Right lobe of liver (tissue), 6 donors: ENCODE results near the gene ARX. TPM values are rescaled to one million over a fixed set of nuclear protein-coding genes. Genes with fewer than 3 reads are reported as not detected.

Experiments used
- ATAC-seq, 4 donors: fragments of 200-7000 bp; cut with Tn5 transposase; one replicate each; pipeline ENCODE4 v1.9.1; 2020; ENCODE audit warnings: mild to moderate bottlenecking in 4 of 4, moderate library complexity in 4 of 4
- DNase-seq, 3 donors: peaks; one replicate each; pipeline ENCODE4 v3.0.0-alpha.2; 2020
- H3K27ac ChIP-seq, 3 donors: fragments of 200-600 bp; one replicate each; pipeline ENCODE4 v1.8.0; 2022
- H3K27me3 ChIP-seq, 2 donors: fragments of 200-600 bp; one replicate each; pipeline ENCODE4 v1.8.0; 2022
- H3K36me3 ChIP-seq, 4 donors: fragments of 200-600 bp; sonication (generic) in 1 of 4; one replicate each; pipeline versions ENCODE4 v1.5.1 to v1.8.0; 2017 to 2022; ENCODE audit warnings: control low read depth in 1 of 4
- H3K4me1 ChIP-seq, 4 donors: fragments of 200-600 bp; sonication (generic) in 1 of 4; one replicate each; pipeline versions ENCODE4 v1.5.1 to v1.8.0; 2017 to 2022; ENCODE audit warnings: control low read depth in 1 of 4
- H3K4me3 ChIP-seq, 3 donors: fragments of 200-600 bp; one replicate each; pipeline ENCODE4 v1.8.0; 2022
- H3K9me3 ChIP-seq, 4 donors: fragments of 200-600 bp; sonication (generic) in 1 of 4; one replicate each; pipeline versions ENCODE4 v1.5.1 to v1.8.0; 2017 to 2022; ENCODE audit warnings: control low read depth in 1 of 4
- CTCF ChIP-seq, 4 donors: fragments of 200-600 bp in 3 of 4; fragments of 450-650 bp in 1 of 4; IDR thresholded peaks; one replicate each; pipeline versions ENCODE4 v1.5.1 to v1.8.0; 2016 to 2022; ENCODE audit warnings: antibody characterized with exemption in 4 of 4, mild to moderate bottlenecking in 2 of 4
- POLR2A ChIP-seq: fragments of 450-650 bp; IDR thresholded peaks from one replicate; pipeline ENCODE4 v1.6.1; 2017; ENCODE audit warnings: antibody characterized with exemption, mild to moderate bottlenecking
- WGBS: methylation state at CpG from one replicate; pipeline ENCODE4 v1.1.6; 2018; ENCODE audit warnings: low coverage, low lambda C conversion rate; ENCODE audit not compliant: insufficient coverage; ENCODE audit errors: missing lambda C conversion rate; 5-methylcytosine and 5-hydroxymethylcytosine counted together
- intact Hi-C, 2 donors: fragments of 100-400 bp; cut with DNase I; formaldehyde crosslinking; loops; one replicate each; pipeline versions ENCODE4 v1.11.2 to v1.14.1; 2022
- total RNA-seq, 6 experiments: library from RNA; depleted of rRNA in 2 of 6; stranded (reverse); fragments of >200 nt in 2 of 6; fragmentation: NEBNext Ultra II Directional in 3 of 6; extraction: Animal tissue kit (Norgen Biotek cat#: 25700) in 3 of 6; gene quantifications; one replicate each; pipeline versions ENCODE4 v1.1.0 to v1.2.4, GENCODE V29; 2016 to 2023
- donor health status: DM: no; HTN: yes; CAD: no.
- donor health status: DM: no; HTN: no; CAD: no.
- donor health status: DM: no; HTN: no; CAD: no.
- donor health status: DM: no; HTN: yes; CAD: no.
- donor health status: DM: no; HTN: yes; CAD: no.

The ARX gene
- total RNA-seq, 6 experiments from 2014 or later, result not detected

DNA sequence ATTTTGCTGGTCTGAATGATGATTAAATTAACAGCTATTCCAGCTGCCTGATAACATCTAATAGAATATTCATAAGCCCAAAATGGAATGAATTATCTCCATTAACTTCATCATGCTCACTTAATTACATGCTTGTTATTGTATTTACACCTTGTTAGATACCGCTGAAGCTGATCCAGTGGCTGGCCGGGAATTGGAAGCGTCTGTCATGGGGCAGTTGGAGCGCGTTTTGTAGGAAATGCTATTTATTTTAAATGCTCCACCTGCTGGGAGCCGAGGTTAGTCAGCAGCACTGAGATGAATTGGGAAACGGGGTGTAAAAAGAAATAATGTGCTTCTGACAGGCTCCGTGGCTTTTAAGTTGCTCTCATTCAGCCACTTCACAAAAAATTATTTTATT is 25.2 kb downstream of the ARX start:
- DNase-seq (no peak), ATAC-seq (no peak)
- TF ChIP-seq POLR2A (no peak), CTCF (IDR thresholded peaks at IDR 0.05) (no peak)
- H3K36me3 ChIP-seq, result no peaks in the 10 kb centered on the region
- H3K9me3 ChIP-seq, result no peaks in the 10 kb centered on the region
- no peaks in the 10 kb centered on the region for H3K4me1 ChIP-seq
- WGBS, result 51% methylated on average over 8 of the region's 8 CpGs
- no peak overlapping the region for H3K27ac ChIP-seq
- no peak overlapping the region for H3K4me3 ChIP-seq
- no peaks in the 10 kb centered on the region for H3K27me3 ChIP-seq
- intact Hi-C loops, result no loop called here

- ATAC-seq, result no peak
- no peak overlapping the region for H3K27ac ChIP-seq
- H3K4me1 ChIP-seq, result no peaks in the 10 kb centered on the region
- H3K27me3 ChIP-seq, result no peaks in the 10 kb centered on the region
- intact Hi-C loops, result no loop called here
- no peaks in the 10 kb centered on the region for H3K36me3 ChIP-seq
- no peak for TF ChIP-seq CTCF (IDR thresholded peaks at IDR 0.05)
- TF ChIP-seq POLR2A, result no peak
- no peak overlapping the region for H3K4me3 ChIP-seq
- 58% methylated on average over 3 of the region's 4 CpGs for WGBS
- DNase-seq, result no peak
- H3K9me3 ChIP-seq, result no peaks in the 10 kb centered on the region
Observed at GRCh38 chrX:24988314-24988713, 27.5 kb downstream of the ARX start.

GRCh38 chrX:24987731-24988130 is 28.0 kb downstream of the ARX start:
- ATAC-seq (no peak), DNase-seq (no peak)
- TF ChIP-seq POLR2A (no peak), CTCF (IDR thresholded peaks at IDR 0.05) (no peak)
- Histone ChIP-seq H3K9me3 (no peaks in the 10 kb centered on the region), H3K4me3 (no peak overlapping the region), H3K27me3 (no peaks in the 10 kb centered on the region), H3K36me3 (no peaks in the 10 kb centered on the region), H3K27ac (no peak overlapping the region), H3K4me1 (no peaks in the 10 kb centered on the region)
- 57% methylated on average over 4 of the region's 4 CpGs for WGBS
- intact Hi-C loops, result no loop called here

DNA sequence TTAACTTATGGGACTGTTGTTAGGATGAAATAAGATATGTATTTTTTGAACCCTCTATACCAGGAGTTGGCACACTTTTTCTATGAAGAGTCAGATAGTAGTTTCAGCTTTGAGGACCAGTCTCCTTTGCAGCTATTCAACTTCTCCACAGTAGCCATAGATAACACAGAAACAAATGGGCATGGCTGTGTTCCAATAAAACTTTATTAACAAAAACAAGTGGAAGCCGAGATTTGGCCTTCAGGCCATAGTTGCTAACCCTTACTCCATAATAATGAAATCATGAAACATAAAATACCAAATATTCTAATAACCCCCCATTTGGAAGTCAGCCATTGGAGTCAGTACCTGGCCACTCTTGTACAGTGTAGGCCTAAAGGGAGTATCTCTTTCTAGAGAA is 30.6 kb downstream of the ARX start:
- WGBS, result 53% methylated on average over 1 of the region's 1 CpG
- ATAC-seq, result no peak
- Histone ChIP-seq H3K36me3 (no peaks in the 10 kb centered on the region), H3K27ac (no peak overlapping the region), H3K9me3 (no peaks in the 10 kb centered on the region), H3K27me3 (no peaks in the 10 kb centered on the region), H3K4me3 (no peak overlapping the region), H3K4me1 (no peaks in the 10 kb centered on the region)
- intact Hi-C loops, result no loop called here
- TF ChIP-seq CTCF (IDR thresholded peaks at IDR 0.05), result no peak
- no peak for TF ChIP-seq POLR2A
- DNase-seq, result no peak

- 75% methylated on average over 3 of the region's 3 CpGs for WGBS
- ATAC-seq (no peak), DNase-seq (no peak)
- Histone ChIP-seq H3K27me3 (no peaks in the 10 kb centered on the region), H3K4me3 (no peak overlapping the region), H3K36me3 (no peaks in the 10 kb centered on the region), H3K27ac (no peak overlapping the region), H3K9me3 (no peaks in the 10 kb centered on the region), H3K4me1 (no peaks in the 10 kb centered on the region)
- no peak for TF ChIP-seq POLR2A
- TF ChIP-seq CTCF (IDR thresholded peaks at IDR 0.05), result no peak
- intact Hi-C loops, result no loop called here
Observed at GRCh38 chrX:24983931-24984330, 31.8 kb downstream of the ARX start.
